ENCODE data around the gene PIGW. TPM values are rescaled to one million over a fixed set of nuclear protein-coding genes. Genes with fewer than 3 reads are reported as not detected.

PIGW gene
- total RNA-seq, 2 donors from 2014 or later = 2.8 to 3.9 TPM

DNA sequence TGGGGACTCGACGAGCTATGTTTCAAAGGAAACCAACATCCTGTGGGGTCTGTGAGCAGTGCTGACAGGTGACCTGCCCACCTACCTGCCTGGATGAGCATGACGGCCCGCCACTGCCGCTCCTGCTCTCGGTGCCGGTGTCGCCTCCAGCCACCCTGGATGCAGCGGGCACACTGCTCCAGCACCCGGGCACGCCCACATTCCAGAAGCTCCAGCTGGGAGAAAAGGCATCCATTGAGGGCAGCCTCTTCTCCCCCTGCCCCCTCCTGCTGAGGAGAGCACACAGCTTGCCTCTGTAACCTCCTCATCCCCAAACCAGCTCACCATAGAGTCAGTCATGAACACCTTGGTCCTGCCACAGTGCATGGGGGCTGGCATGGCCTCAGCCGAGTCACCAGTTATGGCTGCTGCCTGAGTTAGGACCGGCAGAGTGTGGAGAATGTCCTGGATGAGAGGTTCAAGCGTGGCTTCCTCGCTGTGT is 34.0 kb upstream of the PIGW start:
- Histone ChIP-seq H3K9me3 (no peaks in the 10 kb centered on the region), H3K27ac (no peak overlapping the region), H3K36me3 (peaks cover 52% of the 10 kb centered on the region), H3K27me3 (no peaks in the 10 kb centered on the region), H3K4me1 (no peaks in the 10 kb centered on the region), H3K4me3 (no peak overlapping the region)
- no peak for TF ChIP-seq CTCF (IDR thresholded peaks at IDR 0.05)
- no peak for DNase-seq (ENCODE audit: low spot score)

DNA sequence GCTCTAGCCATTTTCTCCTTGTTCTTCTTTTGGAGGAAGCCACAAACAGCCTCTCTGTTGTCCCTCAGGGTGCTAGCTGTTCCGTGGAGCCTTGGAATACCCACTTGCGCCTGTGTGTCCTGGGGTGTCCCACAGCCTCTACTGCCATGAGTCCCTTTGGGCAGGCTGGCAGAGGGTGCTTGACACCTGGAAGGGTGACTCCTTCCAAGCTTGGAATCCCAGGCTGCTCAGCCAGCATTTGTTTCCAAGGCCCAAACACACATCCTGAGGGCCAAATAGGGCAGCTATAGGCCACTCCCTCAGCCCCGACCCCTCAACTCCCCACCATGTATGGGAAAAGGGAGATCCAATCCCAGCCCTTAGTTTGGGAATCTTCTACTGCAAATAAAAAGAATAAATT is 33.4 kb upstream of the PIGW start:
- H3K27ac ChIP-seq = no peak overlapping the region
- no peaks in the 10 kb centered on the region for H3K27me3 ChIP-seq
- H3K4me3 ChIP-seq = no peak overlapping the region
- peaks cover 52% of the 10 kb centered on the region for H3K36me3 ChIP-seq
- no peaks in the 10 kb centered on the region for H3K4me1 ChIP-seq
- no peak for DNase-seq (ENCODE audit: low spot score)
- no peaks in the 10 kb centered on the region for H3K9me3 ChIP-seq
- no peak for TF ChIP-seq CTCF (IDR thresholded peaks at IDR 0.05)

DNA sequence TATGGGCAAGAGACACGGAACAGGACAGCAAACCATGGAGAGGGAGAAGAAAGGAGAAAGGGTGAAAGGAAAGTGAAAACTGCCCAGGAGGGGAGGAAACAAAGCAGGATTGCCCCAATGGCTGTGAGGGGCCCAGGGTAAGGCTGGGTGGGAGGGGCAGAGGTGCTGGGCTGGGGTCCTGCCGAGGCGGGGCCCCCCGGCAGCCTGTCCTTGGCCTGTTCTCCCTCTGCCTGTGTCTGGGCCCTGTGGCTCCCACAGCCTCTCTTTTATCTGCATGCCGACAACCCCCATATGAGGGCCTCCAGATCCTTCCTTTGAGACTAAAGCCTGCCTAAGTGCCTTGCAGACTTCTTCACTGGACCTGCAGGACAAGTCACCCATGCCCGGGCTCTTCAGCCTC is 32.8 kb upstream of the PIGW start:
- Histone ChIP-seq H3K9me3 (no peaks in the 10 kb centered on the region), H3K4me3 (no peak overlapping the region), H3K27me3 (no peaks in the 10 kb centered on the region), H3K27ac (no peak overlapping the region), H3K4me1 (no peaks in the 10 kb centered on the region), H3K36me3 (peaks cover 46% of the 10 kb centered on the region)
- TF ChIP-seq CTCF (IDR thresholded peaks at IDR 0.05) = no peak
- no peak for DNase-seq (ENCODE audit: low spot score)

- no peaks in the 10 kb centered on the region for H3K9me3 ChIP-seq
- H3K27ac ChIP-seq = no peak overlapping the region
- no peaks in the 10 kb centered on the region for H3K27me3 ChIP-seq
- TF ChIP-seq CTCF (IDR thresholded peaks at IDR 0.05) = no peak
- no peak overlapping the region for H3K4me3 ChIP-seq
- DNase-seq (ENCODE audit: low spot score) = no peak
- no peaks in the 10 kb centered on the region for H3K4me1 ChIP-seq
- peaks cover 32% of the 10 kb centered on the region for H3K36me3 ChIP-seq
Measured at GRCh38 chr17:36503456-36504155, 31.2 kb upstream of the PIGW start.

- Histone ChIP-seq H3K4me3 (no peak overlapping the region), H3K27ac (no peak overlapping the region), H3K9me3 (no peaks in the 10 kb centered on the region), H3K4me1 (no peaks in the 10 kb centered on the region), H3K27me3 (no peaks in the 10 kb centered on the region), H3K36me3 (peaks cover 27% of the 10 kb centered on the region)
- no peak for TF ChIP-seq CTCF (IDR thresholded peaks at IDR 0.05)
- no peak for DNase-seq (ENCODE audit: low spot score)
Measured at GRCh38 chr17:36504156-36504545, 30.6 kb upstream of the PIGW start.

- TF ChIP-seq CTCF (IDR thresholded peaks at IDR 0.05) = no peak
- DNase-seq (ENCODE audit: low spot score) = no peak
- H3K4me3 ChIP-seq = no peak overlapping the region
- H3K4me1 ChIP-seq = no peaks in the 10 kb centered on the region
- no peaks in the 10 kb centered on the region for H3K9me3 ChIP-seq
- no peaks in the 10 kb centered on the region for H3K27me3 ChIP-seq
- peaks cover 26% of the 10 kb centered on the region for H3K36me3 ChIP-seq
- H3K27ac ChIP-seq = no peak overlapping the region
Measured at GRCh38 chr17:36505171-36505570, 29.6 kb upstream of the PIGW start.
